Osteoblast (primary cell): ENCODE measurements around the gene AOAH. TPM values are rescaled to one million over a fixed set of nuclear protein-coding genes. Genes with fewer than 3 reads are reported as not detected.

Experiments used
- DNase-seq: peaks from one replicate; pipeline ENCODE4 v3.0.0; 2011; ENCODE audit warnings: low spot score, mixed read lengths; ENCODE audit not compliant: insufficient read length; ENCODE audit errors: missing footprints
- H2AFZ ChIP-seq: 2 replicates; pipeline ENCODE4 v1.6.0; 2011; ENCODE audit warnings: mild to moderate bottlenecking, low read length
- H3K27ac ChIP-seq: 2 replicates; pipeline ENCODE4 v1.5.1; 2011; ENCODE audit warnings: mild to moderate bottlenecking, low read depth, low read length, moderate library complexity
- H3K27me3 ChIP-seq: 2 replicates; pipeline ENCODE4 v1.6.0; 2012; ENCODE audit warnings: mild to moderate bottlenecking, control low read depth, inconsistent platforms, low read length, moderate library complexity; ENCODE audit not compliant: insufficient read depth
- H3K36me3 ChIP-seq: 2 replicates; pipeline ENCODE4 v1.5.1; 2011; ENCODE audit warnings: mild to moderate bottlenecking, low read length, control low read depth, moderate library complexity; ENCODE audit not compliant: insufficient read depth
- H3K4me1 ChIP-seq: 2 replicates; pipeline ENCODE4 v1.5.1; 2011; ENCODE audit warnings: mild to moderate bottlenecking, low read length, control low read depth, moderate library complexity; ENCODE audit not compliant: insufficient read depth
- H3K4me2 ChIP-seq: 2 replicates; pipeline ENCODE4 v1.6.0; 2011; ENCODE audit warnings: mild to moderate bottlenecking, low read length; ENCODE audit not compliant: insufficient read depth
- H3K4me3 ChIP-seq: fragments of 200-600 bp; sonication (generic); 3 replicates; pipeline ENCODE4 v1.5.1; 2012; ENCODE audit warnings: mild to moderate bottlenecking, low read length, inconsistent platforms; ENCODE audit not compliant: insufficient read depth
- H3K79me2 ChIP-seq: 2 replicates; pipeline ENCODE4 v1.6.0; 2012; ENCODE audit warnings: mild to moderate bottlenecking, low read length, control low read depth, inconsistent platforms; ENCODE audit not compliant: insufficient read depth
- H3K9me3 ChIP-seq: 2 replicates; pipeline ENCODE4 v1.5.1; 2011; ENCODE audit warnings: low read depth, low read length, control low read depth
- H4K20me1 ChIP-seq: 2 replicates; pipeline ENCODE4 v1.6.0; 2012; ENCODE audit warnings: mild to moderate bottlenecking, low read length, control low read depth; ENCODE audit not compliant: insufficient read depth
- CTCF ChIP-seq: IDR thresholded peaks from 2 replicates; pipeline ENCODE4 v1.5.1; 2011; ENCODE audit warnings: mild to moderate bottlenecking, low read depth, low read length, moderate library complexity; ENCODE audit errors: extremely low read depth
- total RNA-seq: library from RNA; depleted of rRNA; stranded (reverse); fragments of >200 nt; gene quantifications from 2 replicates; pipeline ENCODE4 v1.2.3, GENCODE V29; 2012

AOAH gene
- total RNA-seq, 1 donor = under 0.01 TPM

- Histone ChIP-seq H3K36me3 (no peaks in the 10 kb centered on the region), H3K27me3 (no peaks in the 10 kb centered on the region), H3K4me1 (no peaks in the 10 kb centered on the region), H3K79me2 (no peaks in the 10 kb centered on the region), H3K9me3 (no peaks in the 10 kb centered on the region), H2AFZ (no peak overlapping the region), H3K4me3 (no peak overlapping the region), H4K20me1 (no peaks in the 10 kb centered on the region), H3K4me2 (no peak overlapping the region), H3K27ac (no peak overlapping the region)
- TF ChIP-seq CTCF = no peak
- no peak for DNase-seq
Observed at GRCh38 chr7:36749282-36749960, 25.1 kb upstream of the AOAH start.

- Histone ChIP-seq H3K4me1 (no peaks in the 10 kb centered on the region), H3K4me2 (no peak overlapping the region), H2AFZ (no peak overlapping the region), H3K36me3 (no peaks in the 10 kb centered on the region), H3K27ac (no peak overlapping the region), H3K4me3 (no peak overlapping the region), H3K9me3 (no peaks in the 10 kb centered on the region), H4K20me1 (no peaks in the 10 kb centered on the region), H3K27me3 (no peaks in the 10 kb centered on the region), H3K79me2 (no peaks in the 10 kb centered on the region)
- DNase-seq = no peak
- TF ChIP-seq CTCF = no peak
Observed at GRCh38 chr7:36748017-36748487, 23.8 kb upstream of the AOAH start.

GRCh38 chr7:36747280-36748016 is 23.2 kb upstream of the AOAH start:
- H3K36me3 ChIP-seq = no peaks in the 10 kb centered on the region
- H2AFZ ChIP-seq = no peak overlapping the region
- no peaks in the 10 kb centered on the region for H3K9me3 ChIP-seq
- H4K20me1 ChIP-seq = no peaks in the 10 kb centered on the region
- H3K4me2 ChIP-seq = no peak overlapping the region
- TF ChIP-seq CTCF = no peak
- DNase-seq = no peak
- no peak overlapping the region for H3K4me3 ChIP-seq
- H3K79me2 ChIP-seq = no peaks in the 10 kb centered on the region
- H3K4me1 ChIP-seq = no peaks in the 10 kb centered on the region
- H3K27ac ChIP-seq = no peak overlapping the region
- no peaks in the 10 kb centered on the region for H3K27me3 ChIP-seq

- Histone ChIP-seq H3K9me3 (no peaks in the 10 kb centered on the region), H3K4me2 (no peak overlapping the region), H4K20me1 (no peaks in the 10 kb centered on the region), H2AFZ (no peak overlapping the region), H3K27ac (no peak overlapping the region), H3K4me1 (no peaks in the 10 kb centered on the region), H3K36me3 (no peaks in the 10 kb centered on the region), H3K79me2 (no peaks in the 10 kb centered on the region), H3K4me3 (no peak overlapping the region), H3K27me3 (no peaks in the 10 kb centered on the region)
- no peak for DNase-seq
- TF ChIP-seq CTCF = no peak
Observed at GRCh38 chr7:36746347-36746746, 22.1 kb upstream of the AOAH start.
